Measurements from ENCODE around the gene SPATA2L.

Gene SPATA2L

GRCh38 chr16:89729863-89730593 lies 28.5 kb upstream of the SPATA2L start:
- H3K27ac ChIP-seq (ENCODE audit: low read depth, low read length): no peak overlapping the region
- H3K36me3 ChIP-seq (ENCODE audit: control insufficient read depth in 1 of 2, insufficient read depth in 2 of 2, low read length in 2 of 2): peaks cover 42 to 87% of the 10 kb centered on the region in 2 donors
- no peaks in the 10 kb centered on the region for H3K27me3 ChIP-seq (ENCODE audit: control insufficient read depth in 1 of 2, insufficient read depth in 2 of 2, low read length in 2 of 2)
- H3K9me3 ChIP-seq (ENCODE audit: control insufficient read depth in 1 of 2, low read length in 2 of 2): no peaks in the 10 kb centered on the region
- no peaks in the 10 kb centered on the region for H3K4me1 ChIP-seq (ENCODE audit: control insufficient read depth in 1 of 2, insufficient read depth in 2 of 2, low read length in 2 of 2)
- H3K4me3 ChIP-seq (ENCODE audit: low read depth in 1 of 2, low read length in 2 of 2): no peak overlapping the region
- no peak overlapping the region for H3K9ac ChIP-seq (ENCODE audit: low read depth in 1 of 2, low read length in 2 of 2)

- no peak overlapping the region for H3K9ac ChIP-seq (ENCODE audit: low read depth in 1 of 2, low read length in 2 of 2)
- H3K9me3 ChIP-seq (ENCODE audit: control insufficient read depth in 1 of 2, low read length in 2 of 2): no peaks in the 10 kb centered on the region
- H3K36me3 ChIP-seq (ENCODE audit: control insufficient read depth in 1 of 2, insufficient read depth in 2 of 2, low read length in 2 of 2): peaks cover 39 to 83% of the 10 kb centered on the region in 2 donors
- peaks cover 0 to 4% of the 10 kb centered on the region in 2 donors for H3K4me1 ChIP-seq (ENCODE audit: control insufficient read depth in 1 of 2, insufficient read depth in 2 of 2, low read length in 2 of 2)
- no peaks in the 10 kb centered on the region for H3K27me3 ChIP-seq (ENCODE audit: control insufficient read depth in 1 of 2, insufficient read depth in 2 of 2, low read length in 2 of 2)
- H3K27ac ChIP-seq (ENCODE audit: low read depth, low read length): no peak overlapping the region
- no peak overlapping the region for H3K4me3 ChIP-seq (ENCODE audit: low read depth in 1 of 2, low read length in 2 of 2)
These were observed 27.8 kb upstream of the SPATA2L start for GRCh38 chr16:89729293-89729692.

- H3K4me1 ChIP-seq (ENCODE audit: control insufficient read depth in 1 of 2, insufficient read depth in 2 of 2, low read length in 2 of 2): peaks cover 11 to 21% of the 10 kb centered on the region in 2 donors
- H3K27me3 ChIP-seq (ENCODE audit: control insufficient read depth in 1 of 2, insufficient read depth in 2 of 2, low read length in 2 of 2): no peaks in the 10 kb centered on the region
- H3K9ac ChIP-seq (ENCODE audit: low read depth in 1 of 2, low read length in 2 of 2): no peak overlapping the region
- H3K36me3 ChIP-seq (ENCODE audit: control insufficient read depth in 1 of 2, insufficient read depth in 2 of 2, low read length in 2 of 2): peaks cover 36 to 83% of the 10 kb centered on the region in 2 donors
- no peaks in the 10 kb centered on the region for H3K9me3 ChIP-seq (ENCODE audit: control insufficient read depth in 1 of 2, low read length in 2 of 2)
- H3K27ac ChIP-seq (ENCODE audit: low read depth, low read length): no peak overlapping the region
- H3K4me3 ChIP-seq (ENCODE audit: low read depth in 1 of 2, low read length in 2 of 2): no peak overlapping the region
These were observed 26.1 kb upstream of the SPATA2L start for GRCh38 chr16:89727406-89728120.

GRCh38 chr16:89723279-89724250 lies 22.1 kb upstream of the SPATA2L start:
- Histone ChIP-seq H3K9me3 (ENCODE audit: control insufficient read depth in 1 of 2, low read length in 2 of 2) (no peaks in the 10 kb centered on the region), H3K27ac (ENCODE audit: low read depth, low read length) (no peak overlapping the region), H3K9ac (ENCODE audit: low read depth in 1 of 2, low read length in 2 of 2) (peak overlapping the region; percentile 71 to 76), H3K27me3 (ENCODE audit: control insufficient read depth in 1 of 2, insufficient read depth in 2 of 2, low read length in 2 of 2) (no peaks in the 10 kb centered on the region), H3K4me3 (ENCODE audit: low read depth in 1 of 2, low read length in 2 of 2) (peak overlapping the region; percentile 78 to 82), H3K36me3 (ENCODE audit: control insufficient read depth in 1 of 2, insufficient read depth in 2 of 2, low read length in 2 of 2) (peaks cover 24 to 44% of the 10 kb centered on the region in 2 donors), H3K4me1 (ENCODE audit: control insufficient read depth in 1 of 2, insufficient read depth in 2 of 2, low read length in 2 of 2) (peaks cover 27 to 41% of the 10 kb centered on the region in 2 donors)

GRCh38 chr16:89722392-89723278 lies 21.1 kb upstream of the SPATA2L start:
- peak overlapping the region; percentile 71 to 76 for H3K9ac ChIP-seq (ENCODE audit: low read depth in 1 of 2, low read length in 2 of 2)
- H3K9me3 ChIP-seq (ENCODE audit: control insufficient read depth in 1 of 2, low read length in 2 of 2): no peaks in the 10 kb centered on the region
- peaks cover 32 to 47% of the 10 kb centered on the region in 2 donors for H3K4me1 ChIP-seq (ENCODE audit: control insufficient read depth in 1 of 2, insufficient read depth in 2 of 2, low read length in 2 of 2)
- H3K36me3 ChIP-seq (ENCODE audit: control insufficient read depth in 1 of 2, insufficient read depth in 2 of 2, low read length in 2 of 2): peaks cover 21 to 40% of the 10 kb centered on the region in 2 donors
- H3K27me3 ChIP-seq (ENCODE audit: control insufficient read depth in 1 of 2, insufficient read depth in 2 of 2, low read length in 2 of 2): no peaks in the 10 kb centered on the region
- H3K27ac ChIP-seq (ENCODE audit: low read depth, low read length): peak overlapping the region; percentile 92
- H3K4me3 ChIP-seq (ENCODE audit: low read depth in 1 of 2, low read length in 2 of 2): peak overlapping the region; percentile 78 to 82

- no peaks in the 10 kb centered on the region for H3K9me3 ChIP-seq (ENCODE audit: control insufficient read depth in 1 of 2, low read length in 2 of 2)
- peak overlapping the region; percentile 71 to 76 for H3K9ac ChIP-seq (ENCODE audit: low read depth in 1 of 2, low read length in 2 of 2)
- H3K27me3 ChIP-seq (ENCODE audit: control insufficient read depth in 1 of 2, insufficient read depth in 2 of 2, low read length in 2 of 2): no peaks in the 10 kb centered on the region
- peaks cover 32 to 47% of the 10 kb centered on the region in 2 donors for H3K4me1 ChIP-seq (ENCODE audit: control insufficient read depth in 1 of 2, insufficient read depth in 2 of 2, low read length in 2 of 2)
- peaks cover 12 to 31% of the 10 kb centered on the region in 2 donors for H3K36me3 ChIP-seq (ENCODE audit: control insufficient read depth in 1 of 2, insufficient read depth in 2 of 2, low read length in 2 of 2)
- peak overlapping the region; percentile 78 to 82 for H3K4me3 ChIP-seq (ENCODE audit: low read depth in 1 of 2, low read length in 2 of 2)
- H3K27ac ChIP-seq (ENCODE audit: low read depth, low read length): peak overlapping the region; percentile 92
These were observed 20.3 kb upstream of the SPATA2L start for GRCh38 chr16:89721546-89722391.

GRCh38 chr16:89720813-89721545 lies 19.5 kb upstream of the SPATA2L start, which contains the start of the genes VPS9D1 and ZNF276:
VPS9D1 (minus strand) TSS chr16:89720898; CDS start chr16:89720861, 37 bp downstream.
ZNF276 (plus strand) TSS chr16:89721537; CDS start chr16:89721641, 104 bp downstream.
- Histone ChIP-seq H3K9ac (ENCODE audit: low read depth in 1 of 2, low read length in 2 of 2) (peak within 1 kb of the TSS; percentile 71 to 76), H3K27ac (ENCODE audit: low read depth, low read length) (peak within 1 kb of the TSS; percentile 92), H3K4me1 (ENCODE audit: control insufficient read depth in 1 of 2, insufficient read depth in 2 of 2, low read length in 2 of 2) (peaks cover 32 to 47% of the 10 kb centered on the region in 2 donors), H3K4me3 (ENCODE audit: low read depth in 1 of 2, low read length in 2 of 2) (peak within 1 kb of the TSS; percentile 78 to 82), H3K36me3 (ENCODE audit: control insufficient read depth in 1 of 2, insufficient read depth in 2 of 2, low read length in 2 of 2) (peaks cover 12 to 25% of the 10 kb centered on the region in 2 donors), H3K9me3 (ENCODE audit: control insufficient read depth in 1 of 2, low read length in 2 of 2) (no peaks in the 10 kb centered on the region), H3K27me3 (ENCODE audit: control insufficient read depth in 1 of 2, insufficient read depth in 2 of 2, low read length in 2 of 2) (no peaks in the 10 kb centered on the region)

GRCh38 chr16:89720551-89720812 lies 19.0 kb upstream of the SPATA2L start:
- no peaks in the 10 kb centered on the region for H3K9me3 ChIP-seq (ENCODE audit: control insufficient read depth in 1 of 2, low read length in 2 of 2)
- H3K27me3 ChIP-seq (ENCODE audit: control insufficient read depth in 1 of 2, insufficient read depth in 2 of 2, low read length in 2 of 2): no peaks in the 10 kb centered on the region
- peak overlapping the region; percentile 78 to 82 for H3K4me3 ChIP-seq (ENCODE audit: low read depth in 1 of 2, low read length in 2 of 2)
- peaks cover 32 to 47% of the 10 kb centered on the region in 2 donors for H3K4me1 ChIP-seq (ENCODE audit: control insufficient read depth in 1 of 2, insufficient read depth in 2 of 2, low read length in 2 of 2)
- H3K27ac ChIP-seq (ENCODE audit: low read depth, low read length): peak overlapping the region; percentile 92
- peaks cover 12 to 22% of the 10 kb centered on the region in 2 donors for H3K36me3 ChIP-seq (ENCODE audit: control insufficient read depth in 1 of 2, insufficient read depth in 2 of 2, low read length in 2 of 2)
- H3K9ac ChIP-seq (ENCODE audit: low read depth in 1 of 2, low read length in 2 of 2): peak overlapping the region; percentile 54 to 59
